ENCODE measurements around the gene HOXD11. TPM values are rescaled to one million over a fixed set of nuclear protein-coding genes. Genes with fewer than 3 reads are reported as not detected.

The HOXD11 gene
- total and polyA plus RNA-seq, 9 of the 15 experiments (the other 6 are each of a cell fraction or from before 2014, with no cell fraction given), result not detected

DNA sequence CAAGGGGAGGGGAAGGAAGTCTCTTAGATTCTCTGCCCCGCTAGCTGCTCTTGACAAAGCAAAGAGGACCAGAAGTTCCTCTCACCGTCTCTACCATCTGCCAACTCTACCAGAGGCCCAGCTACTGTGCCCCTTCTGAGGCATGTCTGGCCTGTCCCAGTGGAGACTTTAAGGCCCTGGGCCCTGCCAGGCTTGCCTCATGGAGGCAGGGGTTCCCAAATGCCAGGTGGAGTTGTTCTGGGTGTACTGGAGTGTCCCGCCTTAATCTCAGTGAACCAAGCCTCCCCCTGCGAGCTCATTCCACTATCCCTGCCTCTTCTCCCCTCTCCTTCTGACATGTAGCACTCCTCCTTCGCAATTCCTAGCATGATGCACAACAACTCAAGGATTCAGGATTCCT, 5.2 kb upstream of the HOXD11 start:
- no peak overlapping the region for H3K27ac ChIP-seq (ENCODE audit: extremely low read depth, low read depth, low read length)
- TF ChIP-seq POLR2H (tag; IDR thresholded peaks at IDR 0.05; ENCODE audit: low read depth) (no peak), ZFP1 (CRISPR knock-in tag; IDR thresholded peaks at IDR 0.05) (no peak)
- CTCF ChIA-PET (ENCODE audit: low intra/inter-chr PET ratio), result no interaction called here
- H3K9me1 ChIP-seq (ENCODE audit: control insufficient read depth, insufficient read depth, low read length), result no peaks in the 10 kb centered on the region
- no peaks in the 10 kb centered on the region for H3K36me3 ChIP-seq (ENCODE audit: control insufficient read depth, insufficient read depth, low read length)
- no peak overlapping the region for H3K4me3 ChIP-seq
- 0% methylated on average over 5 of the region's 5 CpGs for WGBS (ENCODE audit: insufficient coverage, low coverage, missing lambda C conversion rate)
- no peak overlapping the region for H3K9ac ChIP-seq (ENCODE audit: insufficient read depth in 1 of 2, low read depth in 2 of 2, low read length in 2 of 2)
- peaks cover 2 to 31% of the 10 kb centered on the region in 2 experiments; a peak in 4 of 5 replicates for H3K4me1 ChIP-seq (replicated peaks in 1 of 2; ENCODE audit: control insufficient read depth in 2 of 2, insufficient read depth in 2 of 2, low read length in 2 of 2)
- intact Hi-C loops (cut with micrococcal nuclease) (no loop called here), in situ Hi-C loops (cut with MboI) (no loop called here)
- H3K9me3 ChIP-seq (replicated peaks; ENCODE audit: control insufficient read depth, insufficient read depth, low read depth, low read length), result no peaks in the 10 kb centered on the region
- ATAC-seq (no peak), DNase-seq (ENCODE audit: extremely low read depth in 1 of 4, low spot score in 3 of 4) (no peak), FAIRE-seq (no peak)
- POLR2A ChIA-PET, result interaction anchor here (0.5 kb wide), 1 partner anchor 1324 kb away, joined by 3 read pairs; no protein-coding TSS in a partner anchor
- no peak overlapping the region for H3K4me2 ChIP-seq (ENCODE audit: insufficient read depth, low read length)
- peaks cover 66 to 87% of the 10 kb centered on the region in 2 experiments for H3K27me3 ChIP-seq (ENCODE audit: control insufficient read depth in 2 of 2, insufficient read depth in 2 of 2, low read length in 2 of 2)
- no peak overlapping the region for H2AFZ ChIP-seq (ENCODE audit: low read depth, low read length)
- peaks cover 16% of the 10 kb centered on the region; the same call in 1 of the 2 replicates for H4K20me1 ChIP-seq (replicated peaks; ENCODE audit: control insufficient read depth, insufficient read depth, low read length)
- no TSS peak for BruUV-seq (replicated peaks)
- H3K79me2 ChIP-seq (ENCODE audit: control insufficient read depth, insufficient read depth, low read length), result no peaks in the 10 kb centered on the region

DNA sequence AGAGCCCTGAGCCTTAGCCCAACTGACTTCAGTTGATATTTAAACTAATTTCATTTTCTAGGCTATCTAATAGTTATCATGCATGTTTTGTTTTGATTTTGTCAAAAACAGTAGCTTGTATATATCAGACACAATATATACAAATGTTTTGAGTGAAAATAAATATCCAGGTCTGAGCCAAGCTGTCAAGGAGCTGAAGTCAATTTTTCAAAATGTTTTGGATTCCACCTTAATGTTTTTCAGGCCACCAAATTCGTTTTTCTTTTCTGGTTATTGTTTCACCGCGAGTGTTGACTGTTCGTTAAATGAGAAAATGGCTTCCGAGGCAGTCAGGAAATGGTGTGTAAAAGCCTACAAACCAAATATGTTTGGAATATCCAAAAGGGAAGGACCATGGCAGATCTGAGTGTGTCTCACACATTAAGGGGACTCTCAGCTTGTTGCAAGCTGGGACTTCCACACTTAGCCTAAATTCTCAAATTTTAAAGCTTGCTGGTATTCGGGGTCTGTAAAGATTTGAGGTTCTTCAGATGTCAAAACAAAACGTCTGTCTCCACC, 4.7 kb upstream of the HOXD11 start:
- CTCF ChIA-PET (ENCODE audit: low intra/inter-chr PET ratio), result no interaction called here
- intact Hi-C loops (cut with micrococcal nuclease), result no loop called here

More for the DNA sequence above, 4.7 kb upstream of the HOXD11 start:
- FAIRE-seq (peak; percentile 15), ATAC-seq (no peak), DNase-seq (ENCODE audit: extremely low read depth in 1 of 4, low spot score in 3 of 4) (no peak)
- POLR2A ChIA-PET, result interaction anchor here (0.7 kb wide), 1 partner anchor 11 kb away, joined by 3 read pairs; no protein-coding TSS in a partner anchor
- no peaks in the 10 kb centered on the region for H3K9me3 ChIP-seq (replicated peaks; ENCODE audit: control insufficient read depth, insufficient read depth, low read depth, low read length)
- H3K9me1 ChIP-seq (ENCODE audit: control insufficient read depth, insufficient read depth, low read length), result no peaks in the 10 kb centered on the region
- H3K36me3 ChIP-seq (ENCODE audit: control insufficient read depth, insufficient read depth, low read length), result no peaks in the 10 kb centered on the region
- no peaks in the 10 kb centered on the region for H3K79me2 ChIP-seq (ENCODE audit: control insufficient read depth, insufficient read depth, low read length)
- peaks cover 63 to 82% of the 10 kb centered on the region in 2 experiments for H3K27me3 ChIP-seq (ENCODE audit: control insufficient read depth in 2 of 2, insufficient read depth in 2 of 2, low read length in 2 of 2)
- H3K4me3 ChIP-seq, result no peak overlapping the region
- H3K9ac ChIP-seq (ENCODE audit: insufficient read depth in 1 of 2, low read depth in 2 of 2, low read length in 2 of 2), result no peak overlapping the region
- TF ChIP-seq BHLHE40 (IDR thresholded peaks at IDR 0.05; ENCODE audit: low read length) (no peak), GATA2 (CRISPR knock-in tag; IDR thresholded peaks at IDR 0.05) (no peak), MCM2 (IDR thresholded peaks at IDR 0.05; ENCODE audit: low read depth) (no peak), ZNF584 (CRISPR knock-in tag; IDR thresholded peaks at IDR 0.05; ENCODE audit: low read depth) (no peak), ZNF561 (CRISPR knock-in tag; conservative IDR thresholded peaks at IDR 0.05) (no peak), CBX5 (IDR thresholded peaks at IDR 0.05; ENCODE audit: borderline replicate concordance, low read depth) (no peak), FOXP1 (CRISPR knock-in tag; IDR thresholded peaks at IDR 0.05) (no peak), CBFA2T3 (IDR thresholded peaks at IDR 0.05) (no peak), ZNF699 (CRISPR knock-in tag; IDR thresholded peaks at IDR 0.05; ENCODE audit: insufficient replicate concordance) (no peak), FOXA3 (CRISPR knock-in tag; conservative IDR thresholded peaks at IDR 0.05 in 1 of 2, IDR thresholded peaks at IDR 0.05 in 1 of 2) (no peak), MEIS2 (IDR thresholded peaks at IDR 0.05; ENCODE audit: partially characterized antibody) (no peak), ZFPM2 (CRISPR knock-in tag; IDR thresholded peaks at IDR 0.05) (no peak), MCM3 (IDR thresholded peaks at IDR 0.05) (no peak)
- no peak overlapping the region for H3K27ac ChIP-seq (ENCODE audit: extremely low read depth, low read depth, low read length)
- BruUV-seq (replicated peaks), result no TSS peak
- H4K20me1 ChIP-seq (replicated peaks; ENCODE audit: control insufficient read depth, insufficient read depth, low read length), result peaks cover 16% of the 10 kb centered on the region; the same call in 1 of the 2 replicates
- H3K4me1 ChIP-seq (replicated peaks in 1 of 2; ENCODE audit: control insufficient read depth in 2 of 2, insufficient read depth in 2 of 2, low read length in 2 of 2), result peaks cover 0 to 26% of the 10 kb centered on the region in 2 experiments; a peak in 2 of 5 replicates
- no peak overlapping the region for H2AFZ ChIP-seq (ENCODE audit: low read depth, low read length)
- WGBS (ENCODE audit: insufficient coverage, low coverage, missing lambda C conversion rate), result 0% methylated on average over 7 of the region's 7 CpGs
- no peak overlapping the region for H3K4me2 ChIP-seq (ENCODE audit: insufficient read depth, low read length)
- in situ Hi-C loops (cut with MboI), result no loop called here

Data from K562 (cell line).